ENCODE results near the gene SPATA2L.

Gene SPATA2L

DNA sequence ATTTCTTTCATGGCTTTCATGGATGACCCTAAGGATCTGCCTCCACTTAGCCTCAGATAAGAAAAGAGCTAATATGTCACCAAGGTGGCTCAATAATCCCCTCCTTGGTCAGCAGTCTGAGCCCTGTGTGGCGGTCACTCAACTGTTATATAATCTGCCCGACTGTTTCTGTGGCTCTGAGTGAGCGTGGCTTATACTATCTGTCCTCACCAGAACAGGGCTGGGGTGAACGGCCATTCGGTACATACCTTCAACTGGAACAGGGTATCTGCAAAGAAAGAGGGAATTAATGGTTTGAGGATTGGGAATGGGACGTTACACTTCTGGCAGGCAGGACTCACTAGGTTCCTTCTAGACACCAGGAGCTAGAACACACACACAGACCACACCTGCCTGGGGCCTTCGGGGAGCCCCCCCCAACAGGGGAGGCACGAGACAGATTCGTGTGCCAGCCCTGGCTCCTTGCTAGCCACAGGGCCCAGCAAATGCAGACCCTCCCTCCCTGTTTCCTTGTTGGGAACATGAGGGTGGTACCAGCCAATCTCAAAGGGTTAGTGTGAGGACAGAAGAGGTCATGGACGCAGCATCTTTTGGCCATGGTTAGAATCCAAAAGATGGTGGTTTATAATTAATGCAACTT lies 47.7 kb downstream of the SPATA2L start:
- no peak for TF ChIP-seq EZH2phosphoT487 (IDR thresholded peaks at IDR 0.05; ENCODE audit: borderline replicate concordance, low read length)
- TF ChIP-seq, protein P1, sequence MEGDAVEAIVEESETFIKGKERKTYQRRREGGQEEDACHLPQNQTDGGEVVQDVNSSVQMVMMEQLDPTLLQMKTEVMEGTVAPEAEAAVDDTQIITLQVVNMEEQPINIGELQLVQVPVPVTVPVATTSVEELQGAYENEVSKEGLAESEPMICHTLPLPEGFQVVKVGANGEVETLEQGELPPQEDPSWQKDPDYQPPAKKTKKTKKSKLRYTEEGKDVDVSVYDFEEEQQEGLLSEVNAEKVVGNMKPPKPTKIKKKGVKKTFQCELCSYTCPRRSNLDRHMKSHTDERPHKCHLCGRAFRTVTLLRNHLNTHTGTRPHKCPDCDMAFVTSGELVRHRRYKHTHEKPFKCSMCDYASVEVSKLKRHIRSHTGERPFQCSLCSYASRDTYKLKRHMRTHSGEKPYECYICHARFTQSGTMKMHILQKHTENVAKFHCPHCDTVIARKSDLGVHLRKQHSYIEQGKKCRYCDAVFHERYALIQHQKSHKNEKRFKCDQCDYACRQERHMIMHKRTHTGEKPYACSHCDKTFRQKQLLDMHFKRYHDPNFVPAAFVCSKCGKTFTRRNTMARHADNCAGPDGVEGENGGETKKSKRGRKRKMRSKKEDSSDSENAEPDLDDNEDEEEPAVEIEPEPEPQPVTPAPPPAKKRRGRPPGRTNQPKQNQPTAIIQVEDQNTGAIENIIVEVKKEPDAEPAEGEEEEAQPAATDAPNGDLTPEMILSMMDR (IDR thresholded peaks at IDR 0.05; ENCODE audit: low read depth, low read length, poor library complexity, severe bottlenecking), result no peak

DNA sequence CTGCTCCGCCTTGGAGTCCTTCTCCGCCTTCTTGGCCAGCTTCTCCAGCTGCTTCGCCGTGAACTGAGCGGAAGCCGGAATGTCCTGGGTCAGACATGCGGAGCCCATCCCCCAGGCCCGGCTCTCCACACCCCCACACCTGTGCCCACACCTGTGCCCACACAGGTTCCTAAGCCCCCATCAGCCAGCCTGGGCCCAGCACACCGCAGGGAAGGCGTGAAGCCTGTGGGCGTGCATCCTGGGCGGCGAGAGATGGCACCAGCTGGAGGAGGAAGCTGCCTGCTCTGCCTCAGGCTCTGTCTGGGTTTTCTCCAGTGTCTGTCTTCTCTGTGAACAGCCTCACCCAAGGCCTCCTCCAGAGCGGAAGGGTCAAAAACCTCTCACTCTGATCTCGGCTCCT lies 49.9 kb downstream of the SPATA2L start:
- Histone ChIP-seq H3K27me3 (ENCODE audit: control insufficient read depth, low read length) (no peaks in the 10 kb centered on the region), H3K4me1 (ENCODE audit: control insufficient read depth, low read length) (peaks cover 5% of the 10 kb centered on the region), H3K9me3 (ENCODE audit: control insufficient read depth, insufficient read depth, low read length) (no peaks in the 10 kb centered on the region), H3K27ac (ENCODE audit: low read depth, low read length) (no peak overlapping the region), H3K4me3 (ENCODE audit: low read length) (no peak overlapping the region), H3K4me2 (ENCODE audit: low read length) (no peak overlapping the region), H3K36me3 (ENCODE audit: control insufficient read depth, low read length) (peaks cover 23% of the 10 kb centered on the region), H3K9me2 (replicated peaks; ENCODE audit: control insufficient read depth, low read length) (no peaks in the 10 kb centered on the region), H4K20me1 (ENCODE audit: control insufficient read depth, insufficient read depth, low read depth, low read length) (peaks cover 4% of the 10 kb centered on the region; the same call in 1 of the 2 replicates), H3F3A (ENCODE audit: control insufficient read depth, insufficient read depth) (no peaks in the 10 kb centered on the region), H3K79me2 (ENCODE audit: control insufficient read depth, low read length) (peaks cover 44% of the 10 kb centered on the region)
- TF ChIP-seq, protein P1 (IDR thresholded peaks at IDR 0.05; ENCODE audit: low read depth, low read length, poor library complexity, severe bottlenecking), result no peak

More for the DNA sequence above, 47.7 kb downstream of the SPATA2L start:
- Histone ChIP-seq H3K79me2 (ENCODE audit: control insufficient read depth, low read length) (peaks cover 62% of the 10 kb centered on the region), H4K20me1 (ENCODE audit: control insufficient read depth, insufficient read depth, low read depth, low read length) (peaks cover 7% of the 10 kb centered on the region; the same call in 1 of the 2 replicates), H3K4me3 (ENCODE audit: low read length) (no peak overlapping the region), H3K9me2 (replicated peaks; ENCODE audit: control insufficient read depth, low read length) (no peaks in the 10 kb centered on the region), H3K36me3 (ENCODE audit: control insufficient read depth, low read length) (peaks cover 18% of the 10 kb centered on the region), H3K27ac (ENCODE audit: low read depth, low read length) (no peak overlapping the region), H3K4me2 (ENCODE audit: low read length) (no peak overlapping the region), H3F3A (ENCODE audit: control insufficient read depth, insufficient read depth) (no peaks in the 10 kb centered on the region), H3K27me3 (ENCODE audit: control insufficient read depth, low read length) (no peaks in the 10 kb centered on the region), H3K9me3 (ENCODE audit: control insufficient read depth, insufficient read depth, low read length) (no peaks in the 10 kb centered on the region), H3K4me1 (ENCODE audit: control insufficient read depth, low read length) (peaks cover 13% of the 10 kb centered on the region)

DNA sequence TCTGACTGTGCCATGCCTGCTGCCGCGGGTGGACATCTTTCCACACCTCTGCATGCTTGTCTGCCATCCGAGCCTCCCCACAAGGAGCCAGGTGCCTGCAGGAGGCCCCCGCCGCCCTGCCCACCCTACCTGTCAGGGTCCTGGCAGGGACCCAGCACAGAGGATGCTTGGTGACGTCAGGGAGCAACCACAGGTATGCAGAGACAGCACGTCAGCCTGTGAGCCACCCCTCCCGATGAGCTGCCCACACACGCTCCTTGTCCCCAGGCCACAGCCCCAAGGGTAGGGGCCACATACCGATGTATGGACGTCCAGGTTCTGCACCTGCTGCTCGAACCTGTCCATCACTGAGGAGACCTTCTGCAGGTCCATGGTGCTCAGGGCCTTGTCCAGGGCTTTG lies 54.6 kb downstream of the SPATA2L start:
- no peaks in the 10 kb centered on the region for H3K4me1 ChIP-seq (ENCODE audit: control insufficient read depth, low read length)
- no peaks in the 10 kb centered on the region for H3F3A ChIP-seq (ENCODE audit: control insufficient read depth, insufficient read depth)
- no peaks in the 10 kb centered on the region for H3K9me3 ChIP-seq (ENCODE audit: control insufficient read depth, insufficient read depth, low read length)
- H3K4me2 ChIP-seq (ENCODE audit: low read length), result no peak overlapping the region
- H4K20me1 ChIP-seq (ENCODE audit: control insufficient read depth, insufficient read depth, low read depth, low read length), result 0 out of 2 replicates have a peak, but pooled peaks cover 1% of the 10 kb centered on the region
- H3K9me2 ChIP-seq (replicated peaks; ENCODE audit: control insufficient read depth, low read length), result no peaks in the 10 kb centered on the region
- no peaks in the 10 kb centered on the region for H3K27me3 ChIP-seq (ENCODE audit: control insufficient read depth, low read length)
- TF ChIP-seq EZH2phosphoT487 (IDR thresholded peaks at IDR 0.05; ENCODE audit: borderline replicate concordance, low read length), result no peak
- TF ChIP-seq, protein P1 (IDR thresholded peaks at IDR 0.05; ENCODE audit: low read depth, low read length, poor library complexity, severe bottlenecking), result no peak
- H3K79me2 ChIP-seq (ENCODE audit: control insufficient read depth, low read length), result peaks cover 8% of the 10 kb centered on the region
- H3K4me3 ChIP-seq (ENCODE audit: low read length), result no peak overlapping the region
- H3K36me3 ChIP-seq (ENCODE audit: control insufficient read depth, low read length), result peaks cover 26% of the 10 kb centered on the region
- no peak overlapping the region for H3K27ac ChIP-seq (ENCODE audit: low read depth, low read length)

Measured in DOHH2 (cell line).